ENCODE results near the gene CEP57L1.
"Not testable (repeated sequence)": the region's sequence is repeated elsewhere in the genome, so short reads cannot be mapped to it uniquely, and the experiment has no call there.

Gene CEP57L1

DNA sequence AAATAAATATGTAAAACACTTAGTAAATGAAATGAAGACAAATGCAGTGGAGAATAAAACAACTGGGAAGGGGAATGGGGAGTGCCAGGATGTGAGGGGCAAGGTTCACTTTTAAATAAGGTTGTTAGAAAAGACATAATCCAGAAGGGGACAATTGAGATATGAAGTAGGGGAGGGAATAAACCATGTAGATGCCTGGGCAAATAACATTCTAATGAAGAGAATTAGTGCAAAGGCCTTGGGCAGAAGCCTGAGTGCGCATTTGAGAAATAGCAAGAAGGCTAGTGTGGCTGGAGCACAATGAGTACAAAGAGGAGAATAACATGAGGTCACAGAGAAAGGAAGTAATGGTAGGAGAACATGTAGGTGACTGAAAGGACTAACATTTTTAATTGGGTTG lies 2.4 kb downstream of the CEP57L1 start:
- H3K4me3 ChIP-seq (ENCODE audit: low read depth, low read length) = no peak overlapping the region
- TF ChIP-seq, protein P1, sequence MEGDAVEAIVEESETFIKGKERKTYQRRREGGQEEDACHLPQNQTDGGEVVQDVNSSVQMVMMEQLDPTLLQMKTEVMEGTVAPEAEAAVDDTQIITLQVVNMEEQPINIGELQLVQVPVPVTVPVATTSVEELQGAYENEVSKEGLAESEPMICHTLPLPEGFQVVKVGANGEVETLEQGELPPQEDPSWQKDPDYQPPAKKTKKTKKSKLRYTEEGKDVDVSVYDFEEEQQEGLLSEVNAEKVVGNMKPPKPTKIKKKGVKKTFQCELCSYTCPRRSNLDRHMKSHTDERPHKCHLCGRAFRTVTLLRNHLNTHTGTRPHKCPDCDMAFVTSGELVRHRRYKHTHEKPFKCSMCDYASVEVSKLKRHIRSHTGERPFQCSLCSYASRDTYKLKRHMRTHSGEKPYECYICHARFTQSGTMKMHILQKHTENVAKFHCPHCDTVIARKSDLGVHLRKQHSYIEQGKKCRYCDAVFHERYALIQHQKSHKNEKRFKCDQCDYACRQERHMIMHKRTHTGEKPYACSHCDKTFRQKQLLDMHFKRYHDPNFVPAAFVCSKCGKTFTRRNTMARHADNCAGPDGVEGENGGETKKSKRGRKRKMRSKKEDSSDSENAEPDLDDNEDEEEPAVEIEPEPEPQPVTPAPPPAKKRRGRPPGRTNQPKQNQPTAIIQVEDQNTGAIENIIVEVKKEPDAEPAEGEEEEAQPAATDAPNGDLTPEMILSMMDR (IDR thresholded peaks at IDR 0.05; ENCODE audit: low read depth, low read length) = no peak
- no peak for DNase-seq (ENCODE audit: low read depth, low spot score)
- in situ Hi-C loops (cut with HindIII; ENCODE audit: low sequenced_read_pairs) = no loop called here

DNA sequence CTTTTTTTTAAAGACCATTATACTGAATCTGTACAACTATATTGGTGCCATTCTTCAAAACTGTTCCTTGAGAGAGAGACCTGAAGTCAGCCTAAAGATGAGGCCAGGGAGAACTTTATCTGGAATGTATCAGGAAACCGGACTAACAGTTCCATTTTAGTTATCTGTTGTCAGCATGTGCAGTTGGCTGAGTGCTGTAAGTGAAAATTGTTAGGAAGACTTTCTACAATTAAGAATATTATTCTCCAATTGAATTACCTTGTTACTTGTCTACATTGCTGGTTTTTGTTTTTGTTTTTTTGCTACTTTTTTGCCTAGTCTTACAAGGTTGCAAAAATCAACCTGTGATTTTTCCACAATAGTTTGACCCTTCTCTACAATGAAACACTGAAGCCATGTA lies 7.5 kb downstream of the CEP57L1 start:
- in situ Hi-C loops (cut with HindIII; ENCODE audit: low sequenced_read_pairs) = no loop called here
- TF ChIP-seq, protein P1 (IDR thresholded peaks at IDR 0.05; ENCODE audit: low read depth, low read length) = no peak
- DNase-seq (ENCODE audit: low read depth, low spot score) = no peak
- no peak overlapping the region for H3K4me3 ChIP-seq (ENCODE audit: low read depth, low read length)

GRCh38 chr6:109103942-109104341 lies 8.6 kb downstream of the CEP57L1 start:
- TF ChIP-seq, protein P1 (IDR thresholded peaks at IDR 0.05; ENCODE audit: low read depth, low read length) = no peak
- H3K4me3 ChIP-seq (ENCODE audit: low read depth, low read length) = no peak overlapping the region
- DNase-seq (ENCODE audit: low read depth, low spot score) = no peak
- in situ Hi-C loops (cut with HindIII; ENCODE audit: low sequenced_read_pairs) = no loop called here

- in situ Hi-C loops (cut with HindIII; ENCODE audit: low sequenced_read_pairs) = no loop called here
- no peak for DNase-seq (ENCODE audit: low read depth, low spot score)
- TF ChIP-seq, protein P1 (IDR thresholded peaks at IDR 0.05; ENCODE audit: low read depth, low read length) = no peak
- no peak overlapping the region for H3K4me3 ChIP-seq (ENCODE audit: low read depth, low read length)
Observed at GRCh38 chr6:109104512-109104911, 9.2 kb downstream of the CEP57L1 start.

GRCh38 chr6:109105681-109106080 lies 10.4 kb downstream of the CEP57L1 start:
- no peak overlapping the region for H3K4me3 ChIP-seq (ENCODE audit: low read depth, low read length)
- TF ChIP-seq, protein P1 (IDR thresholded peaks at IDR 0.05; ENCODE audit: low read depth, low read length) = no peak
- DNase-seq (ENCODE audit: low read depth, low spot score) = no peak
- in situ Hi-C loops (cut with HindIII; ENCODE audit: low sequenced_read_pairs) = no loop called here

DNA sequence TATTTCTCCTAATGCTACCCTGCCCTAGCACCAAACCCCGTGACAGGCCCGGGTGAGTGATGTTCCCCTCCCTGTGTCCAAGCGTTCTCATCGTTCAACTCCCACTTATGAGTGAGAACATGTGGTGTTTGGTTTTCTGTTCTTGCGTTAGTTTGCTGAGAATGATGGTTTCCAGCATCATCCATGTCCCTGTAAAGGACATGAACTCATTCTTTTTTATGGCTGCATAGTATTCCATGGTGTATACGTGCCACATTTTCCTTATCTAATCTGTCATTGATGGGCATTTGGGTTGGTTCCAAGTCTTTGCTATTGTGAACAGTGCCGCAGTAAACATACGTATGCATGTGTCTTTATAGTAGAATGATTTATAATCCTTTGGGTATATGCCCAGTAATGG lies 14.4 kb downstream of the CEP57L1 start:
- in situ Hi-C loops (cut with HindIII; ENCODE audit: low sequenced_read_pairs); H3K4me3 ChIP-seq (ENCODE audit: low read depth, low read length); DNase-seq (ENCODE audit: low read depth, low spot score): not testable (repeated sequence)

DNA sequence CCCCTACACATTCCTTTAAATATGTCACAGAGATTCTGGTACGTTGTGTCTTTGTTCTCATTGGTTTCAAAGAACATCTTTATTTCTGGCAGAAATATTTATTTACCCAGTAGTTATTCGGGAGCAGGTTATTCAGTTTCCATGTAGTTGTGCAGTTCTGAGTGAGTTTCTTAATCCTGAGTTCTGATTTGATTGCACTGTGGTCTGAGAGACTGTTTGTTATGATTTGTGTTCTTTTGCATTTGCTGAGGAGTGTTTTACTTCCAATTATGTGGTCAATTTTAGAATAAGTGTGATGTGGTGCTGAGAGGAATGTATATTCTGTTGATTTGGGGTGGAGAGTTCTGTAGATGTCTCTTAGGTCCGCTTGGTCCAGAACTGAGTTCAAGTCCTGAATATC lies 17.4 kb downstream of the CEP57L1 start:
- in situ Hi-C loops (cut with HindIII; ENCODE audit: low sequenced_read_pairs); DNase-seq (ENCODE audit: low read depth, low spot score); H3K4me3 ChIP-seq (ENCODE audit: low read depth, low read length): not testable (repeated sequence)

DNA sequence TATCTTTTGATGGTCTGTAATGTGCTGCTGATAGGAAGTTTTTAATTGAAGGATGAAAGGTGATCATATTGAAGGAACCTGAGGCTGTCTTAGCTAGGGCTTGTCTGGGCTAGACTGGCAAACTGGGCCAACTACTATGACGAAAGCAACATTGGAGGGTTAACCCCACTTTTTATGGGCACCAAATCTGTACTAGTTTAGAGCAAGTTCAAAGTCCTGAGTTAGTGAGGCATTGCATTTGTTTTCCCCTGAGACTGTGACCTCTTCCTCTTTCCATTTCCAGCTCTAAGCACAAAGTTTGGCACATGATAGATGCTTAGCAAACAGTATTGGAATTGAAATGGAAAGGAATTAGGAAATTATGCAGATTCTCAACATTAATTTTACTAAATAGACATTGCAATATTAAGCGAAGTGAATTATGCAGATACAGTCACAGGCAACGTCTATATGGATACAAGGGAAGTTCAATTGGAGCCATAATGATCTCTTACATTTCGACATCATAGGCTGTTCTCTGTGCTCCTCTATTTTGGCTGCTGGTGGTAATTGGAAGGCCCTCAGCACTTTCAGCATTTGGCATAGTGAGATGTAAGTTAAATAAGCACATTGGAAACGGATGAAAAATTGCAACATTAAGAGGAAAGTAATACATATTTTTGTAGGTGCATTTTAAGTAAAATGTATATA lies 22.2 kb downstream of the CEP57L1 start:
- DNase-seq (ENCODE audit: low read depth, low spot score) = no peak
- TF ChIP-seq, protein P1 (IDR thresholded peaks at IDR 0.05; ENCODE audit: low read depth, low read length) = no peak
- in situ Hi-C loops (cut with HindIII; ENCODE audit: low sequenced_read_pairs) = no loop called here
- no peak overlapping the region for H3K4me3 ChIP-seq (ENCODE audit: low read depth, low read length)

Measured in astrocyte of the spinal cord (primary cell).